PC-3 (cell line): ENCODE measurements around the gene C11orf91. TPM values are rescaled to one million over a fixed set of nuclear protein-coding genes. Genes with fewer than 3 reads are reported as not detected.

Experiments
- ATAC-seq: fragments of 200-7000 bp; cut with Tn5 transposase; 2 replicates; pipeline ENCODE4 v1.9.1; 2020; ENCODE audit warnings: mild to moderate bottlenecking, moderate library complexity
- BruUV-seq: library from RNA; stranded (reverse); fragments of 400-500 nt; replicated peaks from 2 replicates; lab custom pipeline; 2021; lab: Mats Ljungman, UMichigan
- CTCF ChIA-PET: fragments of 300-600 bp; sonication (Branson Sonifier 250); formaldehyde crosslinking; loops from one replicate; lab custom pipeline; 2022; ENCODE audit warnings: antibody characterized with exemption; lab: Charles Lee
- POLR2A ChIA-PET: fragments of 300-600 bp; sonication (Branson Sonifier 250); formaldehyde crosslinking; loops from one replicate; lab custom pipeline; 2022; ENCODE audit warnings: antibody characterized with exemption; ENCODE audit not compliant: unreplicated experiment; lab: Charles Lee
- DNase-seq: peaks from one replicate; pipeline ENCODE4 v3.0.0-alpha.2; 2015
- H2AFZ ChIP-seq: fragments of 300-600 bp; sonication (generic); 2 replicates; pipeline ENCODE4 v1.6.0; 2016; ENCODE audit warnings: antibody characterized with exemption, low read length
- H3F3A ChIP-seq: fragments of 300-600 bp; sonication (generic); one replicate; pipeline ENCODE4 v1.6.0; 2017; ENCODE audit warnings: antibody characterized with exemption, low read length, control low read depth, mild to moderate bottlenecking; ENCODE audit not compliant: unreplicated experiment
- H3K27ac ChIP-seq: fragments of 300-600 bp; sonication (generic); 2 replicates; pipeline ENCODE4 v1.5.1; 2016; ENCODE audit warnings: mild to moderate bottlenecking, low read length
- H3K27me3 ChIP-seq: fragments of 300-600 bp; sonication (generic); 2 replicates; pipeline ENCODE4 v1.6.1; 2016; ENCODE audit warnings: low read length, mixed read lengths
- H3K36me3 ChIP-seq: fragments of 300-600 bp; sonication (generic); 2 replicates; pipeline ENCODE4 v1.6.1; 2016; ENCODE audit warnings: low read depth, mixed run types, low read length, mixed read lengths
- H3K4me1 ChIP-seq: fragments of 300-600 bp; sonication (generic); 2 replicates; pipeline ENCODE4 v1.5.1; 2016; ENCODE audit warnings: low read length; ENCODE audit not compliant: insufficient read depth
- H3K4me2 ChIP-seq: fragments of 300-600 bp; sonication (generic); 2 replicates; pipeline ENCODE4 v1.6.0; 2016; ENCODE audit warnings: low read length
- H3K4me3 ChIP-seq: fragments of 300-600 bp; sonication (generic); 2 replicates; pipeline ENCODE4 v1.5.1; 2016; ENCODE audit warnings: mild to moderate bottlenecking, low read length, mixed read lengths
- H3K79me2 ChIP-seq: fragments of 300-600 bp; sonication (generic); 2 replicates; pipeline ENCODE4 v1.6.1; 2017; ENCODE audit warnings: low read length, mixed read lengths
- H3K9ac ChIP-seq: fragments of 300-600 bp; sonication (generic); 2 replicates; pipeline ENCODE4 v1.6.0; 2016; ENCODE audit warnings: mild to moderate bottlenecking, low read length
- H3K9me2 ChIP-seq: fragments of 300-600 bp; sonication (generic); replicated peaks from 2 replicates; pipeline ENCODE4 v1.6.1; 2016; ENCODE audit warnings: mixed run types, low read length, mixed read lengths
- H3K9me3 ChIP-seq: fragments of 300-600 bp; sonication (generic); 2 replicates; pipeline ENCODE4 v1.6.1; 2016; ENCODE audit warnings: low read length, mixed read lengths
- H4K20me1 ChIP-seq: fragments of 300-600 bp; sonication (generic); 2 replicates; pipeline ENCODE4 v1.6.1; 2016; ENCODE audit warnings: low read length, mixed read lengths
- CTCF ChIP-seq: fragments of 300-600 bp; sonication (generic); conservative IDR thresholded peaks from 2 replicates; pipeline ENCODE4 v1.5.1; 2017; ENCODE audit warnings: antibody characterized with exemption, low read depth, mild to moderate bottlenecking, low read length
- EZH2 ChIP-seq: fragments of 300-600 bp; sonication (generic); IDR thresholded peaks from one replicate; pipeline ENCODE4 v1.6.1; 2017; ENCODE audit warnings: antibody characterized with exemption, mild to moderate bottlenecking, low read length; ENCODE audit not compliant: unreplicated experiment
- EZH2phosphoT487 ChIP-seq: fragments of 300-600 bp; sonication (generic); IDR thresholded peaks from 2 replicates; pipeline ENCODE4 v1.6.1; 2018; ENCODE audit warnings: mild to moderate bottlenecking, antibody characterized with exemption, low read length, borderline replicate concordance
- intact Hi-C: fragments of 100-400 bp; cut with micrococcal nuclease; formaldehyde crosslinking; loops from 2 replicates; pipeline ENCODE4 v1.9.0; 2023
- total RNA-seq: library from RNA; depleted of rRNA; stranded (reverse); fragments of >200 nt; gene quantifications from 2 replicates; pipeline ENCODE4 v1.2.3, GENCODE V29; 2014

Gene C11orf91
- total RNA-seq, 1 experiment from 2014 or later = not detected

- H3K27ac ChIP-seq = no peak overlapping the region
- intact Hi-C loops = no loop called here
Observed at GRCh38 chr11:33656768-33657167, 43.9 kb downstream of the C11orf91 start.

GRCh38 chr11:33655842-33656600 is 44.6 kb downstream of the C11orf91 start:
- Histone ChIP-seq H3K4me3 (no peak overlapping the region), H3K4me1 (no peaks in the 10 kb centered on the region), H3K27me3 (no peaks in the 10 kb centered on the region), H3K4me2 (no peak overlapping the region), H3K27ac (no peak overlapping the region), H3K36me3 (no peaks in the 10 kb centered on the region), H3K79me2 (no peaks in the 10 kb centered on the region), H3K9me2 (no peaks in the 10 kb centered on the region), H3K9ac (no peak overlapping the region), H3K9me3 (no peaks in the 10 kb centered on the region), H4K20me1 (no peaks in the 10 kb centered on the region), H3F3A (no peaks in the 10 kb centered on the region), H2AFZ (no peak overlapping the region)
- DNase-seq (no peak), ATAC-seq (no peak)
- intact Hi-C loops = no loop called here
- CTCF ChIA-PET = no interaction called here
- POLR2A ChIA-PET = no interaction called here
- no TSS peak for BruUV-seq
- TF ChIP-seq EZH2phosphoT487 = no peak

More at GRCh38 chr11:33656768-33657167, 43.9 kb downstream of the C11orf91 start:
- Histone ChIP-seq H3K9me2 (no peaks in the 10 kb centered on the region), H4K20me1 (no peaks in the 10 kb centered on the region), H3K9me3 (no peaks in the 10 kb centered on the region), H3F3A (no peaks in the 10 kb centered on the region), H3K4me2 (no peak overlapping the region), H3K79me2 (no peaks in the 10 kb centered on the region), H3K9ac (no peak overlapping the region), H2AFZ (no peak overlapping the region), H3K4me1 (no peaks in the 10 kb centered on the region), H3K4me3 (no peak overlapping the region), H3K27me3 (no peaks in the 10 kb centered on the region), H3K36me3 (no peaks in the 10 kb centered on the region)
- ATAC-seq (no peak), DNase-seq (no peak)
- ChIA-PET POLR2A (no interaction called here), CTCF (no interaction called here)
- TF ChIP-seq EZH2 (no peak), EZH2phosphoT487 (no peak), CTCF (no peak)
- BruUV-seq = no TSS peak

GRCh38 chr11:33654594-33654993 is 46.0 kb downstream of the C11orf91 start:
- no peak overlapping the region for H3K27ac ChIP-seq
- no peak for DNase-seq
- no peak for TF ChIP-seq CTCF
- TF ChIP-seq EZH2phosphoT487 = no peak
- TF ChIP-seq EZH2 = no peak
- POLR2A ChIA-PET = no interaction called here
- no peaks in the 10 kb centered on the region for H3K4me1 ChIP-seq
- H3K27me3 ChIP-seq = no peaks in the 10 kb centered on the region
- no peaks in the 10 kb centered on the region for H3K9me2 ChIP-seq
- no peaks in the 10 kb centered on the region for H3K36me3 ChIP-seq
- no peak overlapping the region for H3K9ac ChIP-seq
- H2AFZ ChIP-seq = no peak overlapping the region
- no peaks in the 10 kb centered on the region for H3K79me2 ChIP-seq
- ATAC-seq = no peak
- H3F3A ChIP-seq = no peaks in the 10 kb centered on the region
- no TSS peak for BruUV-seq
- H3K4me3 ChIP-seq = no peak overlapping the region
- CTCF ChIA-PET = no interaction called here
- no peaks in the 10 kb centered on the region for H4K20me1 ChIP-seq
- intact Hi-C loops = no loop called here
- no peaks in the 10 kb centered on the region for H3K9me3 ChIP-seq
- no peak overlapping the region for H3K4me2 ChIP-seq
